Measurements from ENCODE around the gene TET1.
"Not testable (repeated sequence)": the region's sequence is repeated elsewhere in the genome, so short reads cannot be mapped to it uniquely, and the experiment has no call there.

The TET1 gene

GRCh38 chr10:68562661-68563570 is 2.8 kb downstream of the TET1 start:
- in situ Hi-C loops (cut with HindIII; ENCODE audit: low sequenced_read_pairs) = no loop called here

- in situ Hi-C loops (cut with HindIII; ENCODE audit: low sequenced_read_pairs) = no loop called here
Measured at GRCh38 chr10:68564712-68565111, 4.6 kb downstream of the TET1 start.

GRCh38 chr10:68565658-68566057 is 5.5 kb downstream of the TET1 start:
- in situ Hi-C loops (cut with HindIII; ENCODE audit: low sequenced_read_pairs) = no loop called here

GRCh38 chr10:68566351-68566750 is 6.2 kb downstream of the TET1 start:
- in situ Hi-C loops (cut with HindIII; ENCODE audit: low sequenced_read_pairs) = no loop called here

GRCh38 chr10:68566955-68567354 is 6.8 kb downstream of the TET1 start:
- in situ Hi-C loops (cut with HindIII; ENCODE audit: low sequenced_read_pairs) = no loop called here

- in situ Hi-C loops (cut with HindIII; ENCODE audit: low sequenced_read_pairs) = no loop called here
Measured at GRCh38 chr10:68572151-68572550, 12.0 kb downstream of the TET1 start.

GRCh38 chr10:68574051-68574450 is 13.9 kb downstream of the TET1 start:
- in situ Hi-C loops (cut with HindIII; ENCODE audit: low sequenced_read_pairs) = no loop called here

- in situ Hi-C loops (cut with HindIII; ENCODE audit: low sequenced_read_pairs) = no loop called here
Measured at GRCh38 chr10:68576118-68576517, 16.0 kb downstream of the TET1 start.

GRCh38 chr10:68578974-68579373 is 18.8 kb downstream of the TET1 start:
- in situ Hi-C loops (cut with HindIII; ENCODE audit: low sequenced_read_pairs) = no loop called here

- in situ Hi-C loops (cut with HindIII; ENCODE audit: low sequenced_read_pairs) = not testable (repeated sequence)
Measured at GRCh38 chr10:68584187-68584586, 24.1 kb downstream of the TET1 start.

- in situ Hi-C loops (cut with HindIII; ENCODE audit: low sequenced_read_pairs) = no loop called here
Measured at GRCh38 chr10:68586606-68587305, 26.6 kb downstream of the TET1 start.

GRCh38 chr10:68594405-68594804 is 34.3 kb downstream of the TET1 start:
- in situ Hi-C loops (cut with HindIII; ENCODE audit: low sequenced_read_pairs) = no loop called here

GRCh38 chr10:68595513-68595912 is 35.4 kb downstream of the TET1 start:
- in situ Hi-C loops (cut with HindIII; ENCODE audit: low sequenced_read_pairs) = no loop called here

- in situ Hi-C loops (cut with HindIII; ENCODE audit: low sequenced_read_pairs) = no loop called here
Measured at GRCh38 chr10:68597407-68597806, 37.3 kb downstream of the TET1 start.

GRCh38 chr10:68598978-68599770 is 39.0 kb downstream of the TET1 start:
- in situ Hi-C loops (cut with HindIII; ENCODE audit: low sequenced_read_pairs) = no loop called here

- in situ Hi-C loops (cut with HindIII; ENCODE audit: low sequenced_read_pairs) = no loop called here
Measured at GRCh38 chr10:68599771-68600040, 39.6 kb downstream of the TET1 start.

- in situ Hi-C loops (cut with HindIII; ENCODE audit: low sequenced_read_pairs) = no loop called here
Measured at GRCh38 chr10:68600041-68600778, 40.1 kb downstream of the TET1 start.

GRCh38 chr10:68601501-68602265 is 41.5 kb downstream of the TET1 start:
- in situ Hi-C loops (cut with HindIII; ENCODE audit: low sequenced_read_pairs) = no loop called here

- in situ Hi-C loops (cut with HindIII; ENCODE audit: low sequenced_read_pairs) = no loop called here
Measured at GRCh38 chr10:68602434-68602833, 42.3 kb downstream of the TET1 start.

- in situ Hi-C loops (cut with HindIII; ENCODE audit: low sequenced_read_pairs) = no loop called here
Measured at GRCh38 chr10:68603766-68604165, 43.6 kb downstream of the TET1 start.

Measured in DLD1 (cell line).